ENCODE results near the gene PLXND1.

PLXND1 gene

DNA sequence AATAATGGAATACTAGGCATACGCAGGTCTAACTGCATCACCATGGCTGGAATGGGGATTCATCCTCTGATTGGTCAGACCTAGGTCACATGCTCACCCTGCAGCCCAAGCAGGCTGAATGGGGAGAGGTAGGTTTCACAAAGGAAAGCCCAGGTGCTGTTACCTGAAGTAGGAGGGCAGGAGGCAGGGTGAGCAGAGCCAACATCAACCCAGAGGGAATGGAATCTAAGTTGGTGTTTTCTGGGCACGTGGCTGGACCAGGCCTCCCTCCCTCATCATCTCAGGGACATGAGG lies 70.2 kb downstream of the PLXND1 start:
- Mint-ChIP-seq H3K27ac (no peak overlapping the region), H3K27me3 (peaks cover 25% of the 10 kb centered on the region), H3K4me3 (no peak overlapping the region), H3K9me3 (no peaks in the 10 kb centered on the region), H3K4me1 (no peaks in the 10 kb centered on the region), H3K36me3 (no peaks in the 10 kb centered on the region)
- ATAC-seq = no peak

- H3K27me3 Mint-ChIP-seq = peaks cover 32% of the 10 kb centered on the region
- no peaks in the 10 kb centered on the region for H3K36me3 Mint-ChIP-seq
- no peaks in the 10 kb centered on the region for H3K4me1 Mint-ChIP-seq
- H3K9me3 Mint-ChIP-seq = no peaks in the 10 kb centered on the region
- no peak overlapping the region for H3K4me3 Mint-ChIP-seq
- H3K27ac Mint-ChIP-seq = no peak overlapping the region
- ATAC-seq = no peak
Observed at GRCh38 chr3:129535075-129535474, 71.4 kb downstream of the PLXND1 start.

- peaks cover 32% of the 10 kb centered on the region for H3K27me3 Mint-ChIP-seq
- no peaks in the 10 kb centered on the region for H3K9me3 Mint-ChIP-seq
- ATAC-seq = no peak
- no peaks in the 10 kb centered on the region for H3K36me3 Mint-ChIP-seq
- H3K4me3 Mint-ChIP-seq = no peak overlapping the region
- H3K4me1 Mint-ChIP-seq = no peaks in the 10 kb centered on the region
- H3K27ac Mint-ChIP-seq = no peak overlapping the region
Observed at GRCh38 chr3:129534428-129535027, 71.9 kb downstream of the PLXND1 start.

DNA sequence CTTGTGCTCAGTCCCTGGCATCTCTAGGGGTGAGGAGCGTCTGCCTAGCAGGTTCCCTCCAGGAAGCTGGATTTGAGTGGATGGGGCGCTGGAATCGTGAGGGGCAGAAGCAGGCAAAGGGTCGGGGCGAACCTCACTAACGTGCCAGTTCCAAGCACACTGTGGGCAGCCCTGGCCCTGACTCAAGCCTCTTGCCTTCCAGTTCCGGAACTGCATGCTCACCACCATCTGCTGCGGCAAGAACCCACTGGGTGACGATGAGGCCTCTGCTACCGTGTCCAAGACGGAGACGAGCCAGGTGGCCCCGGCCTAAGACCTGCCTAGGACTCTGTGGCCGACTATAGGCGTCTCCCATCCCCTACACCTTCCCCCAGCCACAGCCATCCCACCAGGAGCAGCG lies 73.1 kb downstream of the PLXND1 start:
- no peaks in the 10 kb centered on the region for H3K4me1 Mint-ChIP-seq
- no peaks in the 10 kb centered on the region for H3K9me3 Mint-ChIP-seq
- H3K36me3 Mint-ChIP-seq = no peaks in the 10 kb centered on the region
- H3K27me3 Mint-ChIP-seq = peaks cover 32% of the 10 kb centered on the region
- no peak overlapping the region for H3K4me3 Mint-ChIP-seq
- no peak for ATAC-seq
- no peak overlapping the region for H3K27ac Mint-ChIP-seq

GRCh38 chr3:129532261-129532660 lies 74.2 kb downstream of the PLXND1 start:
- Mint-ChIP-seq H3K36me3 (no peaks in the 10 kb centered on the region), H3K4me3 (no peak overlapping the region)

DNA sequence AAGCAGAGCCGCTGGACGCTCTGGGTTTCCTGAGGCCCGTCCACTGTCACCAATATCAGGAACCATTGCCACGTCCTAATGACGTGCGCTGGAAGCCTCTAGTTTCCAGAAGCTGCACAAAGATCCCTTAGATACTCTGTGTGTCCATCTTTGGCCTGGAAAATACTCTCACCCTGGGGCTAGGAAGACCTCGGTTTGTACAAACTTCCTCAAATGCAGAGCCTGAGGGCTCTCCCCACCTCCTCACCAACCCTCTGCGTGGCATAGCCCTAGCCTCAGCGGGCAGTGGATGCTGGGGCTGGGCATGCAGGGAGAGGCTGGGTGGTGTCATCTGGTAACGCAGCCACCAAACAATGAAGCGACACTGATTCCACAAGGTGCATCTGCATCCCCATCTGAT lies 74.8 kb downstream of the PLXND1 start:
- Mint-ChIP-seq H3K4me3 (no peak overlapping the region), H3K27me3 (peaks cover 24% of the 10 kb centered on the region), H3K36me3 (no peaks in the 10 kb centered on the region), H3K4me1 (peaks cover 7% of the 10 kb centered on the region), H3K9me3 (no peaks in the 10 kb centered on the region), H3K27ac (no peak overlapping the region)
- ATAC-seq = no peak

More at GRCh38 chr3:129532261-129532660, 74.2 kb downstream of the PLXND1 start:
- no peaks in the 10 kb centered on the region for H3K9me3 Mint-ChIP-seq
- no peak overlapping the region for H3K27ac Mint-ChIP-seq
- peaks cover 28% of the 10 kb centered on the region for H3K27me3 Mint-ChIP-seq
- no peak for ATAC-seq
- H3K4me1 Mint-ChIP-seq = peaks cover under 1% of the 10 kb centered on the region

GRCh38 chr3:129530821-129531220 lies 75.7 kb downstream of the PLXND1 start:
- peaks cover 15% of the 10 kb centered on the region for H3K4me1 Mint-ChIP-seq
- H3K27ac Mint-ChIP-seq = peak overlapping the region; percentile 65
- no peaks in the 10 kb centered on the region for H3K36me3 Mint-ChIP-seq
- H3K27me3 Mint-ChIP-seq = peaks cover 24% of the 10 kb centered on the region
- no peak overlapping the region for H3K4me3 Mint-ChIP-seq
- ATAC-seq = no peak
- no peaks in the 10 kb centered on the region for H3K9me3 Mint-ChIP-seq

GRCh38 chr3:129530251-129530791 lies 76.2 kb downstream of the PLXND1 start:
- Mint-ChIP-seq H3K4me1 (peaks cover 17% of the 10 kb centered on the region), H3K36me3 (no peaks in the 10 kb centered on the region), H3K9me3 (no peaks in the 10 kb centered on the region), H3K4me3 (no peak overlapping the region), H3K27me3 (peaks cover 24% of the 10 kb centered on the region), H3K27ac (peak overlapping the region; percentile 65)
- ATAC-seq = no peak

DNA sequence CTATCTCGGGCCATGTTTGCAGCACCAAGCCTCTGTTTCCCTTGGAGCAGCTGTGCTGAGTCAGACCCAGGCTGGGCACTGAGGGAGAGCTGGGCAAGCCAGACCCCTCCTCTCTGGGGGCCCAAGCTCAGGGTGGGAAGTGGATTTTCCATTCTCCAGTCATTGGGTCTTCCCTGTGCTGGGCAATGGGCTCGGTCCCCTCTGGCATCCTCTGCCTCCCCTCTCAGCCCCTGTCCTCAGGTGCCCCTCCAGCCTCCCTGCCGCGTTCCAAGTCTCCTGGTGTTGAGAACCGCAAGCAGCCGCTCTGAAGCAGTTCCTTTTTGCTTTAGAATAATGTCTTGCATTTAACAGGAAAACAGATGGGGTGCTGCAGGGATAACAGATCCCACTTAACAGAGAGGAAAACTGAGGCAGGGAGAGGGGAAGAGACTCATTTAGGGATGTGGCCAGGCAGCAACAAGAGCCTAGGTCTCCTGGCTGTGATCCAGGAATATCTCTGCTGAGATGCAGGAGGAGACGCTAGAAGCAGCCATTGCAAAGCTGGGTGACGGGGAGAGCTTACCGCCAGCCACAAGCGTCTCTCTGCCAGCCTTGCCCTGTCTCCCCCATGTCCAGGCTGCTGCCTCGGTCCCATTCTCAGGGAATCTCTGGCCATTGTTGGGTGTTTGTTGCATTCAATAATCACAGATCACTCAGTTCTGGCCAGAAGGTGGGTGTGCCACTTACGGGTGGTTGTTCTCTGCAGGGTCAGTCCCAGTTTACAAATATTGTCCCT lies 76.9 kb downstream of the PLXND1 start:
- ATAC-seq = no peak
- H3K4me1 Mint-ChIP-seq = peaks cover 17% of the 10 kb centered on the region
- H3K27ac Mint-ChIP-seq = peak overlapping the region; percentile 28
- H3K9me3 Mint-ChIP-seq = no peaks in the 10 kb centered on the region
- peaks cover 24% of the 10 kb centered on the region for H3K27me3 Mint-ChIP-seq
- H3K4me3 Mint-ChIP-seq = no peak overlapping the region
- no peaks in the 10 kb centered on the region for H3K36me3 Mint-ChIP-seq

GRCh38 chr3:129528589-129529100 lies 77.8 kb downstream of the PLXND1 start, which contains the start of gene RHO:
Gene RHO (plus strand): TSS chr3:129528639. CDS start chr3:129528734, 95 bp downstream.
- H3K36me3 Mint-ChIP-seq = no peaks in the 10 kb centered on the region
- ATAC-seq = no peak
- peak within 1 kb of the TSS; percentile 28 for H3K27ac Mint-ChIP-seq

GRCh38 chr3:129527262-129527661 lies 79.2 kb downstream of the PLXND1 start:
- no peak for ATAC-seq
- H3K27ac Mint-ChIP-seq = peak overlapping the region; percentile 28
- H3K4me3 Mint-ChIP-seq = no peak overlapping the region
- H3K4me1 Mint-ChIP-seq = peaks cover 17% of the 10 kb centered on the region
- peaks cover 17% of the 10 kb centered on the region for H3K27me3 Mint-ChIP-seq
- H3K9me3 Mint-ChIP-seq = no peaks in the 10 kb centered on the region
- no peaks in the 10 kb centered on the region for H3K36me3 Mint-ChIP-seq

More at GRCh38 chr3:129528589-129529100, 77.8 kb downstream of the PLXND1 start, which contains the start of gene RHO:
- H3K27me3 Mint-ChIP-seq = peaks cover 24% of the 10 kb centered on the region
- no peak within 1 kb of the TSS for H3K4me3 Mint-ChIP-seq
- H3K9me3 Mint-ChIP-seq = no peaks in the 10 kb centered on the region
- H3K4me1 Mint-ChIP-seq = peaks cover 17% of the 10 kb centered on the region

DNA sequence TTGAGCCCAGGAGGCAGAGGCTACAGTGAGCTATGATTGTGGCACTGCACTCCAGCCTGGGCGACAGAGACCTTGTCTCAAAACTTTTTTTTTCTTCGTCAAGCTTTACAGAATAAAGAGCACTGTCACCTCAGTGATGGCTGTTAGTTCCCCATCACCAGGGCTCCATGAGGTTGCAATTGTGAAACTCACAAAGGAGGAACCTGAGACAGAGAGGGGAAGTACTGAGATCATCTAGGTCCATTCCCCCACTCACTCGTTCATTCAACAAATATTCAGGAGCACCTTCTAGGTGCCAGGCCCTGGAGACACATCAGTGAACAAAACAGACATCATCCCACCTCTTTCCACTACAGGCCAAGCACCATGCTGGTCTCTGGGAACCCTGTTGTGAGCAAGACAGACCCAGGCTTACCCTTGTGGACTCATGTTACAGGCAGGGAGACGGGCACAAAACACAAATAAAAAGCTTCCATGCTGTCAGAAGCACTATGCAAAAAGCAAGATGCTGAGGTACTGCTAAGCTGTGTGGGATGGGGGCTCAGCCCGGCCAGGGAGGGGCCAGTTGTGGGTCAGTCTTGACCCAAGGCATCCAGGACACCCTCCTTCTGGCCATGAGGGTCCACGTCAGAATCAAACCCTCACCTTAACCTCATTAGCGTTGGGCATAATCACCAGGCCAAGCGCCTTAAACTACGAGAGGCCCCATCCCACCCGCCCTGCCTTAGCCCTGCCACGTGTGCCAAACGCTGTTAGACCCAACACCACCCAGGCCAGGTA lies 80.2 kb downstream of the PLXND1 start:
- Mint-ChIP-seq H3K4me1 (peaks cover 17% of the 10 kb centered on the region), H3K9me3 (no peaks in the 10 kb centered on the region), H3K36me3 (no peaks in the 10 kb centered on the region), H3K27me3 (peaks cover 8% of the 10 kb centered on the region), H3K4me3 (no peak overlapping the region), H3K27ac (peak overlapping the region; percentile 28)
- ATAC-seq = peak; percentile 97

DNA sequence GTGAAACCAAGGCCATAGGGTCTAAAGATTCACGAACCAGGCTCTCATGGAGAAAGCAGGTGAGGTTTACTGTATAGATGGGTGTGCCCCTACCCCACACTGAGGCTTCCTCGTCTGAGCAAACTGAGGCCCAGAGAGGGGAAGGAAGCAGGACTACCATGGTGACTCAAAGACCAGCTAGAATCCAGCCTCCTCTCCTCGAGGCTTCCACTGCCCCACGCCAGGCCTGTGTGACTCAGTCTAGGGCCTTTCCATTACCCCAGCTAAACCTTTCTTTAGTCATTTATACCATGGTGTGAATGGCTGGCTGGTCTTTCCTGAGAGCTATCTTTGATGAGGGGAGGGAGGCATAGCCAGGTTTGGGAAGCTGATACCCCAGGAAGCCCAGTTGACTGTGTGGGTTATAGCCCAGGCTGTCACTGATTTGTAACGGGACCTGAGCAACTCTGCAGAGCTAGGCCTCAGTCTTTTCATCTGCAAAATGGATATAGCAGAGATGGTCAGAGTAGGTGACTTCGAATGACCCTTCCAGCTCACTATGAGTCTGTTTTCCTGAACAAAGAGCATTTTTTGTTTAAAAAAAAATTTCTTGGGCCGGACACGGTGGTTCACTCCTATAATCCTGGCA lies 81.0 kb downstream of the PLXND1 start:
- Mint-ChIP-seq H3K27me3 (no peaks in the 10 kb centered on the region), H3K4me1 (peaks cover 17% of the 10 kb centered on the region), H3K9me3 (no peaks in the 10 kb centered on the region), H3K4me3 (no peak overlapping the region), H3K27ac (peak overlapping the region; percentile 28), H3K36me3 (no peaks in the 10 kb centered on the region)
- ATAC-seq = no peak

GRCh38 chr3:129524081-129524480 lies 82.4 kb downstream of the PLXND1 start:
- no peak for ATAC-seq
- Mint-ChIP-seq H3K27ac (no peak overlapping the region), H3K4me1 (peaks cover 17% of the 10 kb centered on the region)

GRCh38 chr3:129522953-129523352 lies 83.5 kb downstream of the PLXND1 start:
- no peak for ATAC-seq
- Mint-ChIP-seq H3K27ac (no peak overlapping the region), H3K9me3 (no peaks in the 10 kb centered on the region), H3K4me3 (no peak overlapping the region), H3K27me3 (no peaks in the 10 kb centered on the region), H3K4me1 (peaks cover 17% of the 10 kb centered on the region), H3K36me3 (peaks cover 11% of the 10 kb centered on the region)

More at GRCh38 chr3:129524081-129524480, 82.4 kb downstream of the PLXND1 start:
- Mint-ChIP-seq H3K36me3 (peaks cover 8% of the 10 kb centered on the region), H3K9me3 (no peaks in the 10 kb centered on the region), H3K27me3 (no peaks in the 10 kb centered on the region), H3K4me3 (no peak overlapping the region)

Measured in stimulated activated memory B cell treated with anti-CD40 and anti-IgM and Interleukin-4, amounts not matched to agents 10 μg/mL and 1 μg/mL and 100 μg/mL, for 72 hours (primary cell).